Measurements from ENCODE around the gene EDIL3.

EDIL3 gene

GRCh38 chr5:84292788-84293653, 91.7 kb downstream of the EDIL3 start:
- H3K4me3 ChIP-seq (ENCODE audit: low read depth, low read length) = no peak overlapping the region
- H3K27ac ChIP-seq = no peak overlapping the region
- no peaks in the 10 kb centered on the region for H3K36me3 ChIP-seq
- H3K9me3 ChIP-seq (ENCODE audit: severe bottlenecking) = no peaks in the 10 kb centered on the region
- H3K27me3 ChIP-seq (ENCODE audit: insufficient read depth, low read depth, severe bottlenecking) = no peaks in the 10 kb centered on the region
- TF ChIP-seq, protein P1, sequence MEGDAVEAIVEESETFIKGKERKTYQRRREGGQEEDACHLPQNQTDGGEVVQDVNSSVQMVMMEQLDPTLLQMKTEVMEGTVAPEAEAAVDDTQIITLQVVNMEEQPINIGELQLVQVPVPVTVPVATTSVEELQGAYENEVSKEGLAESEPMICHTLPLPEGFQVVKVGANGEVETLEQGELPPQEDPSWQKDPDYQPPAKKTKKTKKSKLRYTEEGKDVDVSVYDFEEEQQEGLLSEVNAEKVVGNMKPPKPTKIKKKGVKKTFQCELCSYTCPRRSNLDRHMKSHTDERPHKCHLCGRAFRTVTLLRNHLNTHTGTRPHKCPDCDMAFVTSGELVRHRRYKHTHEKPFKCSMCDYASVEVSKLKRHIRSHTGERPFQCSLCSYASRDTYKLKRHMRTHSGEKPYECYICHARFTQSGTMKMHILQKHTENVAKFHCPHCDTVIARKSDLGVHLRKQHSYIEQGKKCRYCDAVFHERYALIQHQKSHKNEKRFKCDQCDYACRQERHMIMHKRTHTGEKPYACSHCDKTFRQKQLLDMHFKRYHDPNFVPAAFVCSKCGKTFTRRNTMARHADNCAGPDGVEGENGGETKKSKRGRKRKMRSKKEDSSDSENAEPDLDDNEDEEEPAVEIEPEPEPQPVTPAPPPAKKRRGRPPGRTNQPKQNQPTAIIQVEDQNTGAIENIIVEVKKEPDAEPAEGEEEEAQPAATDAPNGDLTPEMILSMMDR (IDR thresholded peaks at IDR 0.05; ENCODE audit: low read depth, low read length) = no peak
- DNase-seq = no peak

DNA sequence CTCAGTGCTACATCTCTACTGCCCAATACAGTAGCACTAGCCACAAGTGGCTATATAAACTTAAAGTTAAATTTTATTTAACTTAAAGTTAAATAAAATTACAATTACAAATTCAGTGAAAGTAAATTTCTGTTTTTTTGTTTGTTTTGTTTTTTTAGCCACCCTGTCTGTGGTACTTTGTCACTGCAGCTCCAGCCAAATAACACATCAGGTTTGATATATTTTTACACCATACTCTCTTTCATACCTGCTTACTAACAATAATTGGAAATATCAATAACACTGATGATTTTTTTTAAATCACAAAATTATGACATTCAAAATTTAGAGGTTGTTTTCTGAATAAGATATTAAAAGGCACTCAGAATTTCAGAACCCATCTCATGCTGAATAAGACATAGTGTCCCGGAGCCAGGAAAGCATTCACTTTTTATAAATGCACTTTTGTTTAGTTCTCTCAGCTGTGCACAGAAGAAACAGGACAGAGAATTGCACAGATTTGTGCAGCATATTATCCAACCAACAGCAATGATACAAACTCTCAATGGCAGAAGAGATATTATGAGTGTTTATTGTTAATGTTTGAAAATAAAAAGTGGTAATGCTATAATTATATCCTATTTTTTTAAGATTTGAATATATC, 92.6 kb downstream of the EDIL3 start:
- no peak for DNase-seq
- TF ChIP-seq, protein P1 (IDR thresholded peaks at IDR 0.05; ENCODE audit: low read depth, low read length) = no peak
- no peak overlapping the region for H3K27ac ChIP-seq
- no peak overlapping the region for H3K4me3 ChIP-seq (ENCODE audit: low read depth, low read length)
- H3K27me3 ChIP-seq (ENCODE audit: insufficient read depth, low read depth, severe bottlenecking) = no peaks in the 10 kb centered on the region
- no peaks in the 10 kb centered on the region for H3K36me3 ChIP-seq
- H3K9me3 ChIP-seq (ENCODE audit: severe bottlenecking) = no peaks in the 10 kb centered on the region

DNA sequence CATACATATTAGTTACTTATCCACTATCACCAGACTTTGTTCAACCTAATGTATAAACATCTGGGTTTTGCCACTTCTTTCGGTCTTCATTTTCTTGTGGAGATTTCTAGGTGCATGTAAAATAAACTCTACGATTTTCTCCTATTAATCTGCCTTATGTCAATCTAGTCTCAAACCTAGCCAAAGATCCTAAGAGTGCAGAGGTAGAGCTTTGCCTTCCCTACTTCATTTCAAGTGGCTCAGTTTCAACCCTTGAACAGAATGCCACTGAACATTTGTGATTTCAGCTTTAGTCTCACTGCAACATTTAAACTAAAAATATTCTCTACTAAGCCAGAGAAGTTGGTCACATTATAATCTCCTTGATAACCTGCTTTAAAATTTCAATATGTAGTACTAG, 94.0 kb downstream of the EDIL3 start:
- Histone ChIP-seq H3K4me3 (ENCODE audit: low read depth, low read length) (no peak overlapping the region), H3K36me3 (no peaks in the 10 kb centered on the region), H3K27ac (no peak overlapping the region), H3K9me3 (ENCODE audit: severe bottlenecking) (no peaks in the 10 kb centered on the region), H3K27me3 (ENCODE audit: insufficient read depth, low read depth, severe bottlenecking) (no peaks in the 10 kb centered on the region)
- TF ChIP-seq, protein P1 (IDR thresholded peaks at IDR 0.05; ENCODE audit: low read depth, low read length) = no peak
- DNase-seq = no peak

- TF ChIP-seq, protein P1 (IDR thresholded peaks at IDR 0.05; ENCODE audit: low read depth, low read length) = no peak
- H3K9me3 ChIP-seq (ENCODE audit: severe bottlenecking) = no peaks in the 10 kb centered on the region
- H3K4me3 ChIP-seq (ENCODE audit: low read depth, low read length) = no peak overlapping the region
- no peak overlapping the region for H3K27ac ChIP-seq
- no peaks in the 10 kb centered on the region for H3K27me3 ChIP-seq (ENCODE audit: insufficient read depth, low read depth, severe bottlenecking)
- DNase-seq = no peak
- H3K36me3 ChIP-seq = no peaks in the 10 kb centered on the region
These were observed 94.5 kb downstream of the EDIL3 start for GRCh38 chr5:84290161-84290560.

DNA sequence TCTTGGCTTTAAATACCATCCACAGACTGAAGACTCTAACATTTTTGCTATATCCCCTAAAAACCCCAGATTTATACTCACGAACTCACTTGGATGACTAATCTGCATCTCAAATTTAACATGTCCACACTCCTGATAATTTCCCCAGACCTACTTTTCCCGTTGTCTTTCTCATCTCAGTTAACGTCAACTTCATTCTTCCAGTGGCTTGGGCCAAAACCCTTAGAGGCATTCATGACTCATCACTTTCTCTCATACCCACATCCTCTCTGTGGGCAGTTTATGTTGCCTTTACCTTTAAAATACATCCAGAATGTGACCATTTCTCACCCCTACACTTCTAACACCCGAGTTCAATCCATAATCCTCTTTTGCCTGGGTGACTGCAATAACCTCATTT, 96.7 kb downstream of the EDIL3 start:
- no peak for DNase-seq
- H3K36me3 ChIP-seq = no peaks in the 10 kb centered on the region
- no peak overlapping the region for H3K4me3 ChIP-seq (ENCODE audit: low read depth, low read length)
- TF ChIP-seq, protein P1 (IDR thresholded peaks at IDR 0.05; ENCODE audit: low read depth, low read length) = no peak
- no peak overlapping the region for H3K27ac ChIP-seq
- no peaks in the 10 kb centered on the region for H3K9me3 ChIP-seq (ENCODE audit: severe bottlenecking)
- H3K27me3 ChIP-seq (ENCODE audit: insufficient read depth, low read depth, severe bottlenecking) = no peaks in the 10 kb centered on the region

Measured in WERI-Rb-1 (cell line).